GM12865 (cell line): ENCODE results near the gene ANXA4.

Experiments used
- DNase-seq: peaks from one replicate; pipeline ENCODE4 v3.0.0; 2010; ENCODE audit warnings: low read depth
- H3K4me3 ChIP-seq: 2 replicates; pipeline ENCODE4 v1.5.1; 2011; ENCODE audit warnings: mild to moderate bottlenecking, low read depth, low read length, control low read depth
- TF ChIP-seq, protein P1 (sequence below): IDR thresholded peaks from 2 replicates; pipeline ENCODE4 v1.5.1; 2011; ENCODE audit warnings: low read length, control low read depth, low read depth, inconsistent platforms; ENCODE audit not compliant: insufficient read depth; ENCODE audit errors: missing control alignments

The ANXA4 gene

DNA sequence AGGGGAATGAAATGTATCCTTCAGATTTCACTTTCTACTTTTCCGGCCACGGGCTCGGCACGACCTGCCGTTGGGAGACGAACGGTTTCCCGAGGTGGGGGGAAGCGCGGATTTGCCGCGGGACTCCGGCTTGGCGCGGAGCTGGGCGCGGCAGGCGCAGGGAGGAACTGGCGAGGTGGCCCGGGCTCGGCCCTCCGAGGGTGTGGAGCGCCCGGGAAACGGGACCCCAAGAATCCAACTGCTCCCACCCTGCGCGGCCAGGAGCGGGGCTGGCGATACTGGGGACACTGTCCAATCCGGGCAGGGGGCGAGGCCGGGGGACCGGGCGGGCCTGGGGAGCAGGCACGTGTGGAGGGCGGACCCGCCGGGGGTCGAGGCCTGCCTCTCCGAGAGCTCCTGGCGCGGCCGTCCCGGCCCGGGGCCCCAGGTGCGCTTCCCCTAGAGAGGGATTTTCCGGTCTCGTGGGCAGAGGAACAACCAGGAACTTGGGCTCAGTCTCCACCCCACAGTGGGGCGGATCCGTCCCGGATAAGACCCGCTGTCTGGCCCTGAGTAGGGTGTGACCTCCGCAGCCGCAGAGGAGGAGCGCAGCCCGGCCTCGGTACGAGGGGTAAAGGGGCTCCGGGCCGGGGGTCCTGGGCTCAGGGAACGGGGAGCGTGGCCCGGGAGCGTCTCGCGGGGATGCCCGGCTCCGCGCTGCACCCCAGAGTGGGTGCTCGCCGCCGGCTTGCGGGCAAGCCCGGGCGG, at the start of gene ANXA4:
Gene ANXA4 (plus strand): TSS at position 560 of the 747 bp plus-strand sequence. CDS start 39,432 bp downstream, outside the sequence.
- peak within 1 kb of the TSS; percentile 84 for H3K4me3 ChIP-seq
- TF ChIP-seq, protein P1, sequence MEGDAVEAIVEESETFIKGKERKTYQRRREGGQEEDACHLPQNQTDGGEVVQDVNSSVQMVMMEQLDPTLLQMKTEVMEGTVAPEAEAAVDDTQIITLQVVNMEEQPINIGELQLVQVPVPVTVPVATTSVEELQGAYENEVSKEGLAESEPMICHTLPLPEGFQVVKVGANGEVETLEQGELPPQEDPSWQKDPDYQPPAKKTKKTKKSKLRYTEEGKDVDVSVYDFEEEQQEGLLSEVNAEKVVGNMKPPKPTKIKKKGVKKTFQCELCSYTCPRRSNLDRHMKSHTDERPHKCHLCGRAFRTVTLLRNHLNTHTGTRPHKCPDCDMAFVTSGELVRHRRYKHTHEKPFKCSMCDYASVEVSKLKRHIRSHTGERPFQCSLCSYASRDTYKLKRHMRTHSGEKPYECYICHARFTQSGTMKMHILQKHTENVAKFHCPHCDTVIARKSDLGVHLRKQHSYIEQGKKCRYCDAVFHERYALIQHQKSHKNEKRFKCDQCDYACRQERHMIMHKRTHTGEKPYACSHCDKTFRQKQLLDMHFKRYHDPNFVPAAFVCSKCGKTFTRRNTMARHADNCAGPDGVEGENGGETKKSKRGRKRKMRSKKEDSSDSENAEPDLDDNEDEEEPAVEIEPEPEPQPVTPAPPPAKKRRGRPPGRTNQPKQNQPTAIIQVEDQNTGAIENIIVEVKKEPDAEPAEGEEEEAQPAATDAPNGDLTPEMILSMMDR, result no peak
- DNase-seq, result peak; percentile 89

DNA sequence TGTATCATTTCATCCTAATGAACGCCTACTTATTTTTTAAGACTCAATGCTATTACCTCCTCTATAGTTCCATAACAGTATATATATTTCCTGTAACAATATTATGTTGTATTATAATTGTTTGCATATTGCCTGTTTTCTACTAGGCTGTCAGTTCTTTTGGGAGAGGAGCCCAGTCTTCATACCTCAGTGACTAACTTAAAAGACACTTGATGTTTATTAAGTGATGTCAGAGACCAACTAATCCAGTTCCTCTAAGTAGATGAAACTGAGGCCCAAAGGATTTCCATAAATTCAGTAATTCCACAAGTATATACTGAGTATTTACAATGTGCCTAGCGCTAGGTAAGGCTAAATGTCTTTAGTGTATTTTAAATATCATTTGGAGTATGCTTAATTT, 49.5 kb upstream of the ANXA4 start:
- TF ChIP-seq, protein P1, result no peak
- no peak overlapping the region for H3K4me3 ChIP-seq
- no peak for DNase-seq

DNA sequence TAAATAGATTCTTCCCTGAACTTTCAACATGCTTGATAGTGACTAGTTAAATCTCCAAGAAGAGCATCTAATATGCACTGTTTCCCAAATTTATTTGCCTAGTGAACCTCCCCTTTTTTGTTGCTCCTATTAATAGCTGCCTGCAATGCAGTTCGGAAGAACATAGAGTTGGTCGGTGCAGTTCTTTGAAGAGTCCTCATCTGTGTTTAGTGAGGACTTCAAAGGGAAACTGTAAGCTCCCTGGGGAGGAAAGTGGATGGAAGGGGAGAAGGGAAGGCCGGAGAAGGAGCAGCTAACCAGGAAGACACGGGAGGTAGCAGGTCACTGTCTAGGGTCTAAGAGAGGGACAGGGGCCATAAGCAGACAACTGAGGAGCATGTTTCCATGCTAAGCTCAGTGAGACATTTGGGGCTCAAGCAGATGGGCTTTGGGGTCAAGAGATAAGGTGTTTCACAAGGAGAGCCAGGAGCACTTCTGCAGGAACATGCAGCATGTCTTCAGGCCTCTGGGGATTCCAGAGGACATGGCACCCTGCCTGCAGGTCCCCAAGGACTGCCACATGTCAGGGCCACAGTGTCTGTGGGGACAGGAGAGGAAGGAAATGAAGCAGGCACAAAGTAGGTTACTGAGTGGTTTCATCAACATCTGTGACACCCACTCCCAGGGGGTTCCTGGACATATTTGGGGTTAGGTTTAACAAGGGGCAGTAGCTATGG, 48.7 kb upstream of the ANXA4 start:
- peak; percentile 83 for DNase-seq
- TF ChIP-seq, protein P1, result no peak
- H3K4me3 ChIP-seq, result no peak overlapping the region

DNA sequence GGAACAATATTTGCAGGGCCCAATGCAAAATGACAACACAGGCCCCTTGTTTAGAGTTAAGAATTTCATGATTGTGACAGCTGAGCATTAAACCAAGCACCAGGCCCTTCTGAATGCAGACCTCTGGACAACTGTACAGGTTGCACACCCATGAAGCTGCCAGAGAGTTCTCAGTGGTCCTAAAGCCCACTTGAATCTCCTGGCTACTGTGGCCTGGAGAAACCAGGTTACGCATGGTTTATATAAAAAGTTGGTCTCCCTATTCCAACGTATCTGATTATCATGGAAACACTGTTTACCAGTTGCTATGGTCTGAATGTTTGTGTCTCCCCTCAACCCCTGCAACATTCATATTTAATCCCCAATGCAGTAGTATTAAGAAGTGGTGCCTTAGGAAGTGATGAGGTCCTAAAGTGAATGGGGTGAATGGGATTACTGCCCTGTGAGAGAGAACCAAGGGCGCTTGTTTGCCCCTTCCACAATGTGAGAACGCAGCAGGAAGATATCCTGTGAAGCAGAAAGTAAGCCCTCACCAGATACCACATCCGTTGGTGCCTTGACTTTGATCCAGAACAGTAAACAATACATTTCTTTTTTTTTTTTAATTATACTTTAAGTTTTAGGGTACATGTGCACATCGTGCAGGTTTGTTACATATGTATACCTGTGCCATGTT, 48.0 kb upstream of the ANXA4 start:
- H3K4me3 ChIP-seq, result no peak overlapping the region
- TF ChIP-seq, protein P1, result no peak
- DNase-seq, result peak; percentile 70

DNA sequence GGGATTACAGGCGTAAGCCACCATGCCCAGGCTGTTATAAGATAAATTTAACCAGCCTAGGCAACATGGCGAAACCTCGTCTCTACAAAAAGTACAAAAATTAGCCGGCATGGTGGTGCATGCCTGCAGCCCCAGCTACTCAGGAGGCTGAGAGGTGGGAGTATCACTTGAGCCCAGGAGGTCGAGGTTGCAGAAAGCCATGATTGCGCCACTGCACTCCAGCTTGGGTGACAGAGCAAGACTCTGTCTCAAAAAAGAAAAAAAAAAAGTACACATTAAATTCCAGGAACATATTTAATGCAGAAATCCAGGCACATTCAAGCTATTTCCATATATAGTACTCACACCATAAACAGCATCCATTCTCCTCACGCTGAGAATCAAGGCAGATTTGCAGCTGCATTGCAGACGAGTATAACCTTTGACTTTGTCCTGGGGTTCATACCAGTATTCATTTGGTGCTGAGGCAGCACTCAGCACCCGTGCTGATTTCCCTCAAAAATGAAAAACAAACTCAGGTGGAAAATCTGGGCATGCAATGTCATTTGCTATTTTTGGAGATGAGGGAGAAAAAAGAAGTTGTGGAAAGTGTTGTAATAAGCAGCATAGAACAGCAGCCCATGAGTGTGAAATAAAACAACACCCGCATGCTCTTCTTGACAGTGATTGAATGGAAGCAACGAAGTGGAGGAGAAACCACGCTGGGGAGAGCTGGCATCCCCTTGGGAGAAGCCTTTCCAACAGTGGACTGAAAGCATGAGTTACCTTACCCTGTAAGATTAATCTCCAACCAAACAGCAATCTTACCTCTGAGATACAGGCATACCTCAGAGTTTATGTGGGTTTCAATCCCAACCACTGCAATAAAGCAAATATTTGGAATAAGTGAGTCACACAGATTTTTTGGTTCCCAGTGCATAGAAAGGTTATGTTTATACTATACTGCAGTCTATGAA, 46.8 kb upstream of the ANXA4 start:
- TF ChIP-seq, protein P1, result no peak
- no peak for DNase-seq
- H3K4me3 ChIP-seq, result no peak overlapping the region

DNA sequence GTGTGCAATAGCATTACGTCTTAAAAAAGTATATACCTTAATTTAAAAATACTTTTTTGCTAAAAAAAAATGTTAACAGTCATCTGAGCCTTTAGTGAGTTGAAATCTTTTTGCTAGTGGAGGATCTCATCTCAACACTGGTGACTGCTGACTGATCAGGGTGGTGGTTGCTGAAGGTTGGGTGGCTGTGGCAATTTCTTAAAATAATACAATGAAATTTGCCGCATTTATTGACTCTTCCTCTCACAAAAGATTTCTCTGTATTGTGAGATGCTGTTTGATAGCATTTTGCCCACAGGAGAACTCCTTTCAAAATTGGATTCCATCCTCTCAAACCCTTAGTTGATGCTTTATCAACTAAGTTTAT, 46.1 kb upstream of the ANXA4 start:
- no peak overlapping the region for H3K4me3 ChIP-seq
- no peak for DNase-seq
- TF ChIP-seq, protein P1, result no peak
